Stromal cell of bone marrow (primary cell): Measurements from ENCODE around the gene SLC6A8.
"Not testable (repeated sequence)": the region's sequence is repeated elsewhere in the genome, so short reads cannot be mapped to it uniquely, and the experiment has no call there.

Experiments
- DNase-seq: peaks from one replicate; pipeline ENCODE4 v3.0.0-alpha.2; 2012; ENCODE audit warnings: low read depth

Gene SLC6A8

GRCh38 chrX:153693216-153694086 is 5.7 kb downstream of the SLC6A8 start:
- no peak for DNase-seq

- not testable (repeated sequence) for DNase-seq
Observed at GRCh38 chrX:153694256-153694655, 6.5 kb downstream of the SLC6A8 start.

- no peak for DNase-seq
Observed at GRCh38 chrX:153694687-153695270, 7.1 kb downstream of the SLC6A8 start.

GRCh38 chrX:153696100-153696499 is 8.4 kb downstream of the SLC6A8 start:
- DNase-seq: no peak

GRCh38 chrX:153696538-153696937 is 8.8 kb downstream of the SLC6A8 start:
- not testable (repeated sequence) for DNase-seq

GRCh38 chrX:153696986-153697722 is 9.4 kb downstream of the SLC6A8 start:
- not testable (repeated sequence) for DNase-seq

GRCh38 chrX:153697924-153698865 is 10.5 kb downstream of the SLC6A8 start:
- no peak for DNase-seq

- DNase-seq: not testable (repeated sequence)
Observed at GRCh38 chrX:153699210-153699783, 11.6 kb downstream of the SLC6A8 start.

GRCh38 chrX:153699784-153700371 is 12.2 kb downstream of the SLC6A8 start:
- DNase-seq: not testable (repeated sequence)

GRCh38 chrX:153700376-153700945 is 12.7 kb downstream of the SLC6A8 start:
- no peak for DNase-seq

- no peak for DNase-seq
Observed at GRCh38 chrX:153700967-153701366, 13.2 kb downstream of the SLC6A8 start.

- no peak for DNase-seq
Observed at GRCh38 chrX:153701706-153702105, 14.0 kb downstream of the SLC6A8 start.

GRCh38 chrX:153702336-153703035 is 14.8 kb downstream of the SLC6A8 start:
- no peak for DNase-seq

- no peak for DNase-seq
Observed at GRCh38 chrX:153703036-153703370, 15.3 kb downstream of the SLC6A8 start.

GRCh38 chrX:153704021-153704526 is 16.3 kb downstream of the SLC6A8 start:
- DNase-seq: no peak

- not testable (repeated sequence) for DNase-seq
Observed at GRCh38 chrX:153704631-153705402, 17.1 kb downstream of the SLC6A8 start.

- DNase-seq: not testable (repeated sequence)
Observed at GRCh38 chrX:153705403-153706060, 17.8 kb downstream of the SLC6A8 start.

- DNase-seq: no peak
Observed at GRCh38 chrX:153706799-153707198, 19.1 kb downstream of the SLC6A8 start.
